ENCODE measurements around the gene ST3GAL3. TPM values are rescaled to one million over a fixed set of nuclear protein-coding genes. Genes with fewer than 3 reads are reported as not detected.

Gene ST3GAL3
- total RNA-seq, 1 experiment from 2014 or later = 20.0 TPM

GRCh38 chr1:43814401-43814800 lies 107.1 kb downstream of the ST3GAL3 start:
- Mint-ChIP-seq H3K27me3 (ENCODE audit: unreplicated experiment) (no peaks in the 10 kb centered on the region), H3K36me3 (ENCODE audit: insufficient read depth, unreplicated experiment) (no peaks in the 10 kb centered on the region), H3K4me3 (ENCODE audit: low read depth, unreplicated experiment) (no peak overlapping the region), H3K27ac (ENCODE audit: unreplicated experiment) (no peak overlapping the region), H3K9me3 (ENCODE audit: low read depth, unreplicated experiment) (peaks cover 3% of the 10 kb centered on the region), H3K4me1 (ENCODE audit: low read depth, unreplicated experiment) (no peaks in the 10 kb centered on the region)
- CTCF ChIA-PET = interaction anchor here (0.5 to 0.6 kb wide), 2 partner anchors 24 to 1658 kb away, joined by 3 to 6 read pairs; no protein-coding TSS in a partner anchor
- no peak for DNase-seq
- no peak for TF ChIP-seq CTCF (IDR thresholded peaks at IDR 0.05; ENCODE audit: unreplicated experiment)
- intact Hi-C loops (cut with micrococcal nuclease; ENCODE audit: unreplicated experiment) = no loop called here
- BruUV-seq (replicated peaks) = no TSS peak

- no peaks in the 10 kb centered on the region for H3K27me3 Mint-ChIP-seq (ENCODE audit: unreplicated experiment)
- CTCF ChIA-PET = no interaction called here
- intact Hi-C loops (cut with micrococcal nuclease; ENCODE audit: unreplicated experiment) = no loop called here
- TF ChIP-seq CTCF (IDR thresholded peaks at IDR 0.05; ENCODE audit: unreplicated experiment) = no peak
- H3K27ac Mint-ChIP-seq (ENCODE audit: unreplicated experiment) = no peak overlapping the region
- H3K4me3 Mint-ChIP-seq (ENCODE audit: low read depth, unreplicated experiment) = no peak overlapping the region
- no TSS peak for BruUV-seq (replicated peaks)
- no peak for DNase-seq
- peaks cover 17% of the 10 kb centered on the region for H3K4me1 Mint-ChIP-seq (ENCODE audit: low read depth, unreplicated experiment)
- H3K36me3 Mint-ChIP-seq (ENCODE audit: insufficient read depth, unreplicated experiment) = no peaks in the 10 kb centered on the region
- peaks cover 3% of the 10 kb centered on the region for H3K9me3 Mint-ChIP-seq (ENCODE audit: low read depth, unreplicated experiment)
Observed at GRCh38 chr1:43817304-43817939, 110.1 kb downstream of the ST3GAL3 start.

GRCh38 chr1:43818691-43819090 lies 111.4 kb downstream of the ST3GAL3 start:
- Mint-ChIP-seq H3K27ac (ENCODE audit: unreplicated experiment) (no peak overlapping the region), H3K4me1 (ENCODE audit: low read depth, unreplicated experiment) (peaks cover 29% of the 10 kb centered on the region), H3K36me3 (ENCODE audit: insufficient read depth, unreplicated experiment) (no peaks in the 10 kb centered on the region), H3K4me3 (ENCODE audit: low read depth, unreplicated experiment) (no peak overlapping the region), H3K27me3 (ENCODE audit: unreplicated experiment) (no peaks in the 10 kb centered on the region), H3K9me3 (ENCODE audit: low read depth, unreplicated experiment) (peaks cover 3% of the 10 kb centered on the region)
- no peak for TF ChIP-seq CTCF (IDR thresholded peaks at IDR 0.05; ENCODE audit: unreplicated experiment)
- intact Hi-C loops (cut with micrococcal nuclease; ENCODE audit: unreplicated experiment) = no loop called here
- CTCF ChIA-PET = no interaction called here
- no peak for DNase-seq
- no TSS peak for BruUV-seq (replicated peaks)

GRCh38 chr1:43819357-43819756 lies 112.0 kb downstream of the ST3GAL3 start:
- Mint-ChIP-seq H3K27ac (ENCODE audit: unreplicated experiment) (no peak overlapping the region), H3K4me1 (ENCODE audit: low read depth, unreplicated experiment) (peaks cover 32% of the 10 kb centered on the region), H3K27me3 (ENCODE audit: unreplicated experiment) (no peaks in the 10 kb centered on the region), H3K36me3 (ENCODE audit: insufficient read depth, unreplicated experiment) (no peaks in the 10 kb centered on the region), H3K4me3 (ENCODE audit: low read depth, unreplicated experiment) (no peak overlapping the region), H3K9me3 (ENCODE audit: low read depth, unreplicated experiment) (peaks cover 3% of the 10 kb centered on the region)
- no TSS peak for BruUV-seq (replicated peaks)
- intact Hi-C loops (cut with micrococcal nuclease; ENCODE audit: unreplicated experiment) = no loop called here
- DNase-seq = no peak
- CTCF ChIA-PET = no interaction called here
- no peak for TF ChIP-seq CTCF (IDR thresholded peaks at IDR 0.05; ENCODE audit: unreplicated experiment)
